Gastrocnemius medialis (tissue), 4 donors: Measurements from ENCODE around the gene TMEM164. TPM values are rescaled to one million over a fixed set of nuclear protein-coding genes. Genes with fewer than 3 reads are reported as not detected.

ENCODE experiments used
- ATAC-seq, 2 donors: fragments of 150-250 bp; one replicate each; pipeline ENCODE4 v1.9.1; 2016
- DNase-seq, 2 donors: peaks; one replicate each; pipeline ENCODE4 v3.0.0-alpha.2; 2019
- H3K27ac ChIP-seq, 4 donors: fragments of 200-600 bp; sonication (generic); 1 replicate in 1 of 4; 2 replicates in 3 of 4; pipeline ENCODE4 v1.5.1; 2016 to 2018; ENCODE audit warnings: mild to moderate bottlenecking in 2 of 4, moderate library complexity in 1 of 4
- H3K27me3 ChIP-seq, 3 donors: fragments of 200-600 bp; sonication (generic) in 2 of 3; 1 replicate in 1 of 3; 2 replicates in 2 of 3; pipeline versions ENCODE4 v1.5.1 to v1.6.0; 2016 to 2019; ENCODE audit warnings: mild to moderate bottlenecking in 1 of 3, moderate library complexity in 1 of 3
- H3K36me3 ChIP-seq, 2 donors: fragments of 200-600 bp; sonication (generic) in 1 of 2; one replicate each; pipeline ENCODE4 v1.5.1; 2017 to 2018
- H3K4me1 ChIP-seq, 2 donors: fragments of 200-600 bp; sonication (generic) in 1 of 2; one replicate each; pipeline ENCODE4 v1.5.1; 2016 to 2017; ENCODE audit warnings: mild to moderate bottlenecking in 2 of 2
- H3K4me3 ChIP-seq, 4 donors: fragments of 200-600 bp; sonication (generic) in 3 of 4; 1 replicate in 1 of 4; 2 replicates in 3 of 4; pipeline ENCODE4 v1.5.1; 2016 to 2019; ENCODE audit warnings: mild to moderate bottlenecking in 2 of 4
- H3K9me3 ChIP-seq, 3 donors: fragments of 200-600 bp; sonication (generic) in 2 of 3; 1 replicate in 1 of 3; 2 replicates in 2 of 3; pipeline ENCODE4 v1.5.1; 2016 to 2019
- POLR2A ChIP-seq, 2 donors: fragments of 450-650 bp; IDR thresholded peaks; one replicate each; pipeline ENCODE4 v1.6.1; 2017; ENCODE audit warnings: antibody characterized with exemption in 2 of 2, mild to moderate bottlenecking in 2 of 2, moderate library complexity in 2 of 2
- in situ Hi-C, 4 donors: fragments of 200-750 bp; cut with MboI; loops; one replicate each; pipeline versions ENCODE4 v1.15.0 to v1.8.0; 2017; ENCODE audit warnings: low sequenced_read_pairs in 4 of 4
- intact Hi-C: fragments of 100-400 bp; cut with DNase I; formaldehyde crosslinking; loops from one replicate; pipeline ENCODE4 v1.15.1; 2023; ENCODE audit warnings: low total_unique reads
- total RNA-seq, 4 donors: library from RNA; depleted of rRNA; stranded (reverse); fragments of >200 nt; gene quantifications; one replicate each; pipeline versions ENCODE4 v1.1.0 to v1.2.3, GENCODE V29; 2016
- TF ChIP-seq, protein P1 (sequence below), 5 experiments: fragments of 450-650 bp in 3 of 5; fragments of 200-600 bp in 2 of 5; sonication (generic) in 2 of 5; IDR thresholded peaks in 4 of 5; conservative IDR thresholded peaks in 1 of 5; 1 replicate in 4 of 5; 2 replicates in 1 of 5; pipeline ENCODE4 v1.5.1; 2016 to 2019; ENCODE audit warnings: antibody characterized with exemption in 5 of 5, mild to moderate bottlenecking in 3 of 5, moderate library complexity in 3 of 5

Gene TMEM164
- total RNA-seq, 4 donors from 2014 or later = 40.1 to 61.2 (median 47.3) TPM

- H3K4me3 ChIP-seq = no peak overlapping the region
- ATAC-seq (peak; percentile 74 to 88), DNase-seq (no peak)
- no peaks in the 10 kb centered on the region for H3K27me3 ChIP-seq
- TF ChIP-seq POLR2A (IDR thresholded peaks at IDR 0.05) = no peak
- TF ChIP-seq, protein P1, sequence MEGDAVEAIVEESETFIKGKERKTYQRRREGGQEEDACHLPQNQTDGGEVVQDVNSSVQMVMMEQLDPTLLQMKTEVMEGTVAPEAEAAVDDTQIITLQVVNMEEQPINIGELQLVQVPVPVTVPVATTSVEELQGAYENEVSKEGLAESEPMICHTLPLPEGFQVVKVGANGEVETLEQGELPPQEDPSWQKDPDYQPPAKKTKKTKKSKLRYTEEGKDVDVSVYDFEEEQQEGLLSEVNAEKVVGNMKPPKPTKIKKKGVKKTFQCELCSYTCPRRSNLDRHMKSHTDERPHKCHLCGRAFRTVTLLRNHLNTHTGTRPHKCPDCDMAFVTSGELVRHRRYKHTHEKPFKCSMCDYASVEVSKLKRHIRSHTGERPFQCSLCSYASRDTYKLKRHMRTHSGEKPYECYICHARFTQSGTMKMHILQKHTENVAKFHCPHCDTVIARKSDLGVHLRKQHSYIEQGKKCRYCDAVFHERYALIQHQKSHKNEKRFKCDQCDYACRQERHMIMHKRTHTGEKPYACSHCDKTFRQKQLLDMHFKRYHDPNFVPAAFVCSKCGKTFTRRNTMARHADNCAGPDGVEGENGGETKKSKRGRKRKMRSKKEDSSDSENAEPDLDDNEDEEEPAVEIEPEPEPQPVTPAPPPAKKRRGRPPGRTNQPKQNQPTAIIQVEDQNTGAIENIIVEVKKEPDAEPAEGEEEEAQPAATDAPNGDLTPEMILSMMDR (IDR thresholded peaks at IDR 0.05 in 4 of 5, conservative IDR thresholded peaks at IDR 0.05 in 1 of 5) = no peak
- in situ Hi-C loops (no loop called here), intact Hi-C loops (no loop called here)
- H3K36me3 ChIP-seq = no peaks in the 10 kb centered on the region
- peak overlapping the region; percentile 70 to 90 (median 82) for H3K27ac ChIP-seq
- H3K9me3 ChIP-seq = no peaks in the 10 kb centered on the region
- peaks cover 13 to 30% of the 10 kb centered on the region in 2 donors for H3K4me1 ChIP-seq
Observed at GRCh38 chrX:110082161-110082560, 79.2 kb downstream of the TMEM164 start.

DNA sequence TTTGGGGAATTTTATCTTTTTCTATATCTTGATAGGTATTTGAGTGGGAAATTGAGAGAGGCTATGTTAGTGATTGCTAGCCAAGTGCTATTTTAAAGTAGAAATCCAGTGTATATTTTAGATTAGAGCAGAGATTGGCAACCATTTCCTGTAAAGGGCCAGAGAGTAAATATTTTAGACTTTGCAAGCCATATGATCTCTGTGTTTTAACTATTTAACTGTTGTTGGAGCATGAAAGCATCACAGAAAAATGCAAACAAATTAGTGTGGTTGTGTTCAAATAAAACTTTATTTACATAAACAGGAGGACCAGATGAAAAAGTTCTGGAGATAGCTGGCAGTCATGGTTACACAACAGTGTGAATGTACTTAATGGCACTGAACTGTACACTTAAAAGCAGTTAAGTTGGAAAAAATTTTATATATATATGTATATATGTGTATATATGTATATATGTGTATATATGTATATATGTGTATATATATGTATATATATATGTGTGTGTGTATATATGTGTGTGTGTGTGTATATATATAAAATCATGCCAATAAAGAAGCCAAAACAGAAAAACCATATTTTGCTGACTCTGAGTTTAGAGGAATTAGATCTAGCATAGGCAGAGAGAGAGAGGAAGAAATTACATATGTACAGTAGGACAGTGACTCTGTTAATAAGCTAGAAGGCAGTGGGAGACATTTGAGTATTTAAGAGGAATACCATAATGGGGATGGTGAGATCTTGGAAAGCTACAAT lies 83.4 kb downstream of the TMEM164 start:
- in situ Hi-C loops = no loop called here
- H3K27ac ChIP-seq = peak overlapping the region; percentile 85 to 90 (median 90)
- H3K9me3 ChIP-seq = no peaks in the 10 kb centered on the region
- DNase-seq (no peak), ATAC-seq (no peak)
- H3K36me3 ChIP-seq = no peaks in the 10 kb centered on the region
- intact Hi-C loops = no loop called here
- no peak overlapping the region for H3K4me3 ChIP-seq
- H3K27me3 ChIP-seq = no peaks in the 10 kb centered on the region
- H3K4me1 ChIP-seq = peaks cover 22 to 38% of the 10 kb centered on the region in 2 donors
- TF ChIP-seq, protein P1 (IDR thresholded peaks at IDR 0.05 in 4 of 5, conservative IDR thresholded peaks at IDR 0.05 in 1 of 5) = no peak
- no peak for TF ChIP-seq POLR2A (IDR thresholded peaks at IDR 0.05)

GRCh38 chrX:110086916-110087484 lies 84.1 kb downstream of the TMEM164 start:
- Histone ChIP-seq H3K4me1 (peaks cover 22 to 31% of the 10 kb centered on the region in 2 donors), H3K27me3 (no peaks in the 10 kb centered on the region), H3K36me3 (no peaks in the 10 kb centered on the region), H3K4me3 (no peak overlapping the region), H3K9me3 (no peaks in the 10 kb centered on the region), H3K27ac (peak overlapping the region; percentile 85 to 90 (median 90))
- intact Hi-C loops (no loop called here), in situ Hi-C loops (no loop called here)
- ATAC-seq (peak; percentile 47 to 58), DNase-seq (no peak)
- TF ChIP-seq POLR2A (IDR thresholded peaks at IDR 0.05) = peak in 1 of 2 donors; percentile 18
- TF ChIP-seq, protein P1 (IDR thresholded peaks at IDR 0.05 in 4 of 5, conservative IDR thresholded peaks at IDR 0.05 in 1 of 5) = no peak

- intact Hi-C loops = no loop called here
Observed at GRCh38 chrX:110087485-110088356, 84.8 kb downstream of the TMEM164 start.

More at GRCh38 chrX:110087485-110088356, 84.8 kb downstream of the TMEM164 start:
- TF ChIP-seq, protein P1 (IDR thresholded peaks at IDR 0.05 in 4 of 5, conservative IDR thresholded peaks at IDR 0.05 in 1 of 5) = no peak
- TF ChIP-seq POLR2A (IDR thresholded peaks at IDR 0.05) = peak in 1 of 2 donors; percentile 15
- Histone ChIP-seq H3K27me3 (no peaks in the 10 kb centered on the region), H3K4me1 (peaks cover 18 to 26% of the 10 kb centered on the region in 2 donors), H3K4me3 (no peak overlapping the region), H3K27ac (peak overlapping the region; percentile 85 to 90 (median 90)), H3K36me3 (no peaks in the 10 kb centered on the region), H3K9me3 (no peaks in the 10 kb centered on the region)
- in situ Hi-C loops = no loop called here
- DNase-seq (peak; percentile 79 to 89), ATAC-seq (peak; percentile 90 to 94)
